GM12878 (cell line): ENCODE measurements around the gene PRKG1. TPM values are rescaled to one million over a fixed set of nuclear protein-coding genes. Genes with fewer than 3 reads are reported as not detected.

ENCODE experiments used
- ATAC-seq: fragments of 200-7000 bp; cut with Tn5 transposase; 3 replicates; pipeline ENCODE4 v1.9.1; 2020; ENCODE audit warnings: mild to moderate bottlenecking, moderate library complexity
- BruUV-seq: library from RNA; stranded (reverse); fragments of 400-500 nt; replicated peaks from 2 replicates; lab custom pipeline; 2021; lab: Mats Ljungman, UMichigan
- CTCF ChIA-PET: fragments of 300-600 bp; sonication (Branson Sonifier 250); formaldehyde crosslinking; extraction: SDS; loops from one replicate; lab custom pipeline; 2021; ENCODE audit warnings: inconsistent platforms; lab: Yijun Ruan, JAX
- POLR2A ChIA-PET: fragments of 350-600 bp; formaldehyde crosslinking; extraction: SDS; loops from one replicate; lab custom pipeline; 2021; ENCODE audit warnings: inconsistent platforms; lab: Charles Lee
- RAD21 ChIA-PET: fragments of 300-600 bp; sonication (Branson Sonifier 250); formaldehyde crosslinking; loops from one replicate; lab custom pipeline; 2023; ENCODE audit warnings: antibody characterized with exemption; ENCODE audit not compliant: unreplicated experiment; lab: Charles Lee
- SMC1A ChIA-PET: fragments of 300-600 bp; sonication (Branson Sonifier 250); formaldehyde crosslinking; loops from one replicate; lab custom pipeline; 2023; ENCODE audit not compliant: unreplicated experiment, uncharacterized antibody; lab: Charles Lee
- DNase-seq: peaks from one replicate; pipeline ENCODE4 v3.0.0-alpha.2; 2011; ENCODE audit warnings: low read depth, low spot score
- FAIRE-seq: peaks from 3 replicates; lab custom pipeline; 2011; peaks lifted over from hg19 to GRCh38; lab: Jason Lieb, UNC
- H2AFZ ChIP-seq: 2 replicates; pipeline ENCODE4 v1.6.0; 2011; ENCODE audit warnings: low read depth, low read length, control low read depth; ENCODE audit not compliant: control insufficient read depth
- H3K27ac ChIP-seq: 2 replicates; pipeline ENCODE4 v1.5.1; 2011; ENCODE audit warnings: control low read depth; ENCODE audit not compliant: control insufficient read depth, insufficient read depth
- H3K27me3 ChIP-seq, 2 experiments: replicated peaks in 1 of 2; 2 replicates each; pipeline versions ENCODE4 v1.6.0 to v1.6.1; 2011; ENCODE audit warnings: low read length in 1 of 2; ENCODE audit not compliant: control insufficient read depth in 2 of 2, insufficient read depth in 2 of 2
- H3K36me3 ChIP-seq, 2 experiments: 2 replicates each; pipeline ENCODE4 v1.5.1; 2011; ENCODE audit warnings: low read length in 1 of 2; ENCODE audit not compliant: control insufficient read depth in 2 of 2, insufficient read depth in 2 of 2
- H3K4me1 ChIP-seq: 2 replicates; pipeline ENCODE4 v1.6.1; 2011; ENCODE audit warnings: mild to moderate bottlenecking, low read length, moderate library complexity, mixed read lengths; ENCODE audit not compliant: control insufficient read depth, insufficient read depth
- H3K4me2 ChIP-seq: 2 replicates; pipeline ENCODE4 v1.6.0; 2011; ENCODE audit warnings: control low read depth; ENCODE audit not compliant: control insufficient read depth, insufficient read depth
- H3K4me3 ChIP-seq: fragments of 200-600 bp; sonication (generic); 2 replicates; pipeline ENCODE4 v1.5.1; 2016
- H3K79me2 ChIP-seq: 2 replicates; pipeline ENCODE4 v1.6.0; 2011; ENCODE audit warnings: low read length; ENCODE audit not compliant: control insufficient read depth, insufficient read depth
- H3K9ac ChIP-seq: 2 replicates; pipeline ENCODE4 v1.8.0; 2011; ENCODE audit warnings: low read length, control low read depth, mixed read lengths; ENCODE audit not compliant: control insufficient read depth, insufficient read depth
- H3K9me3 ChIP-seq: replicated peaks from 3 replicates; pipeline ENCODE4 v1.5.1; 2011; ENCODE audit warnings: mild to moderate bottlenecking, low read length; ENCODE audit not compliant: control insufficient read depth, insufficient read depth
- H4K20me1 ChIP-seq: 2 replicates; pipeline ENCODE4 v1.6.0; 2011; ENCODE audit not compliant: control insufficient read depth, insufficient read depth
- CEBPB ChIP-seq, 2 experiments: fragments of 150-350 bp in 1 of 2; IDR thresholded peaks; 2 replicates each; pipeline ENCODE4 v1.6.1; 2012 to 2014; ENCODE audit warnings: low read depth in 2 of 2, low read length in 2 of 2, borderline replicate concordance in 1 of 2, inconsistent platforms in 1 of 2
- MTA2 ChIP-seq: fragments of 450-650 bp; IDR thresholded peaks from 2 replicates; pipeline ENCODE4 v1.6.1; 2016; ENCODE audit warnings: low read depth, mild to moderate bottlenecking, moderate library complexity
- MYB ChIP-seq: fragments of 150-350 bp; IDR thresholded peaks from 2 replicates; pipeline ENCODE4 v1.6.1; 2014; ENCODE audit warnings: mild to moderate bottlenecking, low read depth, low read length, borderline replicate concordance
- NR2C2 ChIP-seq: IDR thresholded peaks from 2 replicates; pipeline ENCODE4 v1.6.1; 2011; ENCODE audit warnings: borderline replicate concordance, low read depth; ENCODE audit not compliant: control insufficient read depth, insufficient read length
- RAD51 ChIP-seq: fragments of 450-650 bp; IDR thresholded peaks from 2 replicates; pipeline ENCODE4 v1.6.1; 2016; ENCODE audit warnings: moderate library complexity, mild to moderate bottlenecking, inconsistent platforms
- SMAD5 ChIP-seq: IDR thresholded peaks from 2 replicates; pipeline ENCODE4 v1.6.1; 2016; ENCODE audit warnings: antibody characterized with exemption, low read depth
- SRF ChIP-seq, 2 experiments: IDR thresholded peaks; 2 replicates each; pipeline ENCODE4 v1.6.1; 2011; ENCODE audit warnings: low read depth in 2 of 2, low read length in 2 of 2, mild to moderate bottlenecking in 1 of 2, moderate library complexity in 1 of 2
- WGBS: methylation state at CpG from one replicate; pipeline ENCODE4 v1.1.6; 2016; ENCODE audit warnings: low lambda C conversion rate; ENCODE audit not compliant: insufficient replicate concordance, insufficient coverage; ENCODE audit errors: missing lambda C conversion rate; 5-methylcytosine and 5-hydroxymethylcytosine counted together
- in situ Hi-C: fragments of 300-500 bp; cut with MboI; formaldehyde crosslinking; loops from 9 replicates; pipeline ENCODE4 v1.14.3; 2018; ENCODE audit warnings: mixed read lengths
- intact Hi-C: fragments of 100-400 bp; cut with micrococcal nuclease; formaldehyde crosslinking; loops from one replicate; pipeline ENCODE4 v1.14.2; 2022; ENCODE audit not compliant: unreplicated experiment
- polyA plus RNA-seq, 11 experiments: library from polyadenylated mRNA; depleted of rRNA in 4 of 11; unstranded in 6 of 11; stranded (reverse) in 5 of 11; fragments of >200 nt; fragmentation: Nextera tagmentation in 4 of 11; fragmentation: Illumina TruSeq in 1 of 11; extraction: Ambion mirVana in 4 of 11; extraction: Trizol in 1 of 11; gene quantifications; 1 replicate in 1 of 11; 2 replicates in 10 of 11; pipeline versions ENCODE4 v1.2.1 to v1.2.3, GENCODE V29; 2011 to 2016; ENCODE audit warnings: inconsistent platforms in 2 of 11, missing spikeins in 2 of 11, low read depth in 1 of 11
- total RNA-seq, 4 experiments: library from RNA; depleted of rRNA in 3 of 4; stranded (reverse); fragments of >200 nt in 3 of 4; fragmentation: Illumina TruSeq in 1 of 4; extraction: Trizol in 1 of 4; gene quantifications; 2 replicates each; pipeline versions ENCODE4 v1.2.1 to v1.2.3, GENCODE V29; 2013 to 2021
- TF ChIP-seq, protein P1 (sequence below): IDR thresholded peaks from 2 replicates; pipeline ENCODE4 v1.6.1; 2011; ENCODE audit warnings: borderline replicate concordance, low read depth, mild to moderate bottlenecking, moderate library complexity, low read length; ENCODE audit not compliant: insufficient read depth, poor library complexity, severe bottlenecking

Gene PRKG1
- total and polyA plus RNA-seq, 10 of the 15 experiments (the other 5 are each of a cell fraction or from before 2014, with no cell fraction given): 0.04 to 0.05 TPM; not detected in 8

DNA sequence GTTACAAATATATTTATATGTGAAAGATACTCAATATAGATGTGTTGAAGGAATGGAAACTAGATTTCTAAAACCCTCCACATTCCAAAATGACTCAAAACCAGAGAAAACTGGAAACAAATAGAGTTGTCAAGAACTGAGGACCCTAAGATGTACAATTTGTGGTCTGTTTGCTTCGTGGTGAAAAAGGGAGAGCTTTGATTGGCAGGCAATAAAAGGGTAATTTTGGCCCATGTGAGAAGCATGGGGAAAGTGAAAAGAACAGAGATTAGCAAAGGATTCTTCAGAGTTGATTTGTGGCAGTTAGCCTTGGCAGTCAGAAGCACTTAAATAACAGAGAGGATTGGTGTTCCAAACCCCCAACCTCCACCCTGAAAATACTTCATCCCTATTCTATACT lies 1202.7 kb downstream of the PRKG1 start (continued):
- TF ChIP-seq CEBPB (IDR thresholded peaks at IDR 0.05; ENCODE audit: borderline replicate concordance in 1 of 2, low read depth in 2 of 2, low read length in 2 of 2): no peak
- TF ChIP-seq, protein P1, sequence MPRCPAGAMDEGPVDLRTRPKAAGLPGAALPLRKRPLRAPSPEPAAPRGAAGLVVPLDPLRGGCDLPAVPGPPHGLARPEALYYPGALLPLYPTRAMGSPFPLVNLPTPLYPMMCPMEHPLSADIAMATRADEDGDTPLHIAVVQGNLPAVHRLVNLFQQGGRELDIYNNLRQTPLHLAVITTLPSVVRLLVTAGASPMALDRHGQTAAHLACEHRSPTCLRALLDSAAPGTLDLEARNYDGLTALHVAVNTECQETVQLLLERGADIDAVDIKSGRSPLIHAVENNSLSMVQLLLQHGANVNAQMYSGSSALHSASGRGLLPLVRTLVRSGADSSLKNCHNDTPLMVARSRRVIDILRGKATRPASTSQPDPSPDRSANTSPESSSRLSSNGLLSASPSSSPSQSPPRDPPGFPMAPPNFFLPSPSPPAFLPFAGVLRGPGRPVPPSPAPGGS: no peak
- TF ChIP-seq RAD51: no peak

DNA sequence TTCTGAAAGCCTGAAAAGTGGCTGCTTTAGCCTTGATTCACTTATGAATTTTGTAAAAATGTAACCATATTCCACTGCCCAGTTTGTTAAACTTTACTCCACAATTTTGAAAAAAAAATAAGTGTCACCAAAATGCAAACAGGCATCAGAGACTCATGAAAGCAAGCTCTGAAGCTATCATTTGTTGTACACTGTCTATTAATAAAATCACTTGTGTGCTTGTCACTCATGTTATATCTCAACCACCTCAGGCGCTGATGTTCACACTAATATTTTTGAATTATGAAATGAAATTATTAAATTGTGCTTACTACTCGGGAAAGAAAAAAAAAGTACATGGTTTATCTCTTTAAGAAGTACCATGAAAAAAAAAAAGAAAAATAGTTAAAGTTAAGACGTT lies 1205.3 kb downstream of the PRKG1 start:
- POLR2A ChIA-PET: no interaction called here
- Histone ChIP-seq H3K4me3 (no peak overlapping the region), H3K9me3 (no peaks in the 10 kb centered on the region), H3K9ac (no peak overlapping the region), H3K36me3 (no peaks in the 10 kb centered on the region), H3K4me2 (no peak overlapping the region), H3K27ac (no peak overlapping the region), H3K79me2 (no peaks in the 10 kb centered on the region), H2AFZ (no peak overlapping the region), H4K20me1 (no peaks in the 10 kb centered on the region), H3K4me1 (no peaks in the 10 kb centered on the region), H3K27me3 (no peaks in the 10 kb centered on the region)
- RAD21 ChIA-PET: no interaction called here
- DNase-seq (no peak), FAIRE-seq (no peak), ATAC-seq (no peak)
- TF ChIP-seq SMAD5 (no peak), SRF (IDR thresholded peaks at IDR 0.05; ENCODE audit: low read depth in 2 of 2, low read length in 2 of 2) (no peak), MYB (no peak), NR2C2 (no peak), MTA2 (no peak)
- CTCF ChIA-PET: no interaction called here
- in situ Hi-C loops (no loop called here), intact Hi-C loops (no loop called here)
- SMC1A ChIA-PET: no interaction called here
- 8% methylated on average over 3 of the region's 3 CpGs for WGBS
- no TSS peak for BruUV-seq
